Tibial nerve (tissue), 4 donors: Measurements from ENCODE around the gene DNAJC10.
"Not testable (repeated sequence)": the region's sequence is repeated elsewhere in the genome, so short reads cannot be mapped to it uniquely, and the experiment has no call there.

ENCODE experiments used
- CTCF ChIP-seq, 5 experiments: fragments of 200-600 bp in 3 of 5; fragments of 450-650 bp in 2 of 5; sonication (generic) in 3 of 5; IDR thresholded peaks; one replicate each; pipeline ENCODE4 v1.5.1; 2016 to 2019; ENCODE audit warnings: antibody characterized with exemption in 5 of 5, mild to moderate bottlenecking in 3 of 5, moderate library complexity in 2 of 5
- EP300 ChIP-seq, 2 donors: sonication (generic); formaldehyde crosslinking; IDR thresholded peaks; one replicate each; pipeline ENCODE4 v1.6.1; 2017; ENCODE audit warnings: antibody characterized with exemption in 2 of 2, mild to moderate bottlenecking in 1 of 2
- POLR2A ChIP-seq, 2 donors: fragments of 450-650 bp; IDR thresholded peaks; one replicate each; pipeline ENCODE4 v1.6.1; 2017; ENCODE audit warnings: antibody characterized with exemption in 2 of 2, mild to moderate bottlenecking in 2 of 2, moderate library complexity in 2 of 2

- not testable (repeated sequence) for TF ChIP-seq CTCF, POLR2A, EP300 (IDR thresholded peaks at IDR 0.05)
Measured at GRCh38 chr2:182736856-182737255, 20.8 kb downstream of the DNAJC10 start.
